ENCODE results near the gene TBL1Y.

DNA sequence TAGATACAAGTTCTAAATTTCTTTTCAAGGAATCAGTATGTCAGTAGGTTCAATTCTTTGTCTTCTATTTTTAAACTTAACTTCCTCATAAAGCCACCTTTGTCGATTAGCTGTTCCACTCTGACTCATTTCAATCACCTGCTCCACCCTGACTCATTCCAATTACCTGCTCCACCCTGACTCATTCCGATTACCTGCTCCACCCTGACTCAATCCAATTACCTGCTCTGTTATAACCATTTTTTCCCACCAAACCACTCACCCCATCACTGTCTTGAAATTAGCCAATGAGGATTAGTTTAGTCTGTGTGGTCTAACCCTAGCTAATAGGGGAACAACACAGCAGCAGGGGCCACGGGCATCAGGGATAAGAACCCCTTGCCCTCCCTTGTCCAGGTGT is 199.6 kb downstream of the TBL1Y start:
- no peak for TF ChIP-seq EZH2 (IDR thresholded peaks at IDR 0.05; ENCODE audit: low read depth, unreplicated experiment)
- TF ChIP-seq, protein P1, sequence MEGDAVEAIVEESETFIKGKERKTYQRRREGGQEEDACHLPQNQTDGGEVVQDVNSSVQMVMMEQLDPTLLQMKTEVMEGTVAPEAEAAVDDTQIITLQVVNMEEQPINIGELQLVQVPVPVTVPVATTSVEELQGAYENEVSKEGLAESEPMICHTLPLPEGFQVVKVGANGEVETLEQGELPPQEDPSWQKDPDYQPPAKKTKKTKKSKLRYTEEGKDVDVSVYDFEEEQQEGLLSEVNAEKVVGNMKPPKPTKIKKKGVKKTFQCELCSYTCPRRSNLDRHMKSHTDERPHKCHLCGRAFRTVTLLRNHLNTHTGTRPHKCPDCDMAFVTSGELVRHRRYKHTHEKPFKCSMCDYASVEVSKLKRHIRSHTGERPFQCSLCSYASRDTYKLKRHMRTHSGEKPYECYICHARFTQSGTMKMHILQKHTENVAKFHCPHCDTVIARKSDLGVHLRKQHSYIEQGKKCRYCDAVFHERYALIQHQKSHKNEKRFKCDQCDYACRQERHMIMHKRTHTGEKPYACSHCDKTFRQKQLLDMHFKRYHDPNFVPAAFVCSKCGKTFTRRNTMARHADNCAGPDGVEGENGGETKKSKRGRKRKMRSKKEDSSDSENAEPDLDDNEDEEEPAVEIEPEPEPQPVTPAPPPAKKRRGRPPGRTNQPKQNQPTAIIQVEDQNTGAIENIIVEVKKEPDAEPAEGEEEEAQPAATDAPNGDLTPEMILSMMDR (conservative IDR thresholded peaks at IDR 0.05; ENCODE audit: low read depth in 2 of 2): no peak
- no peak for TF ChIP-seq ZNF114 (CRISPR knock-in tag; IDR thresholded peaks at IDR 0.05)
- TF ChIP-seq, protein P2, sequence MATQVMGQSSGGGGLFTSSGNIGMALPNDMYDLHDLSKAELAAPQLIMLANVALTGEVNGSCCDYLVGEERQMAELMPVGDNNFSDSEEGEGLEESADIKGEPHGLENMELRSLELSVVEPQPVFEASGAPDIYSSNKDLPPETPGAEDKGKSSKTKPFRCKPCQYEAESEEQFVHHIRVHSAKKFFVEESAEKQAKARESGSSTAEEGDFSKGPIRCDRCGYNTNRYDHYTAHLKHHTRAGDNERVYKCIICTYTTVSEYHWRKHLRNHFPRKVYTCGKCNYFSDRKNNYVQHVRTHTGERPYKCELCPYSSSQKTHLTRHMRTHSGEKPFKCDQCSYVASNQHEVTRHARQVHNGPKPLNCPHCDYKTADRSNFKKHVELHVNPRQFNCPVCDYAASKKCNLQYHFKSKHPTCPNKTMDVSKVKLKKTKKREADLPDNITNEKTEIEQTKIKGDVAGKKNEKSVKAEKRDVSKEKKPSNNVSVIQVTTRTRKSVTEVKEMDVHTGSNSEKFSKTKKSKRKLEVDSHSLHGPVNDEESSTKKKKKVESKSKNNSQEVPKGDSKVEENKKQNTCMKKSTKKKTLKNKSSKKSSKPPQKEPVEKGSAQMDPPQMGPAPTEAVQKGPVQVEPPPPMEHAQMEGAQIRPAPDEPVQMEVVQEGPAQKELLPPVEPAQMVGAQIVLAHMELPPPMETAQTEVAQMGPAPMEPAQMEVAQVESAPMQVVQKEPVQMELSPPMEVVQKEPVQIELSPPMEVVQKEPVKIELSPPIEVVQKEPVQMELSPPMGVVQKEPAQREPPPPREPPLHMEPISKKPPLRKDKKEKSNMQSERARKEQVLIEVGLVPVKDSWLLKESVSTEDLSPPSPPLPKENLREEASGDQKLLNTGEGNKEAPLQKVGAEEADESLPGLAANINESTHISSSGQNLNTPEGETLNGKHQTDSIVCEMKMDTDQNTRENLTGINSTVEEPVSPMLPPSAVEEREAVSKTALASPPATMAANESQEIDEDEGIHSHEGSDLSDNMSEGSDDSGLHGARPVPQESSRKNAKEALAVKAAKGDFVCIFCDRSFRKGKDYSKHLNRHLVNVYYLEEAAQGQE (IDR thresholded peaks at IDR 0.05; ENCODE audit: unreplicated experiment): no peak
- TF ChIP-seq POLR2AphosphoS5 (IDR thresholded peaks at IDR 0.05; ENCODE audit: low read depth): no peak
- no peak for TF ChIP-seq EZH2phosphoT487 (IDR thresholded peaks at IDR 0.05; ENCODE audit: unreplicated experiment)
- TF ChIP-seq CREB1 (CRISPR knock-in tag; IDR thresholded peaks at IDR 0.05; ENCODE audit: low read depth): no peak
- TF ChIP-seq ZNF331 (CRISPR knock-in tag; IDR thresholded peaks at IDR 0.05; ENCODE audit: low read depth): no peak
- TF ChIP-seq NANOG (IDR thresholded peaks at IDR 0.05; ENCODE audit: borderline replicate concordance): no peak
- TF ChIP-seq JUNB (IDR thresholded peaks at IDR 0.05; ENCODE audit: unreplicated experiment): no peak
- TF ChIP-seq STAT1 (IDR thresholded peaks at IDR 0.05; ENCODE audit: unreplicated experiment): no peak

All from GM23338 (cell line).